GM23248 (cell line): ENCODE results near the gene NLK. TPM values are rescaled to one million over a fixed set of nuclear protein-coding genes. Genes with fewer than 3 reads are reported as not detected.

Experiments
- DNase-seq: peaks from one replicate; pipeline ENCODE4 v3.0.0-alpha.2; 2015
- H2AFZ ChIP-seq: fragments of 200-600 bp; sonication (generic); 2 replicates; pipeline ENCODE4 v1.6.1; 2016; ENCODE audit warnings: antibody characterized with exemption
- H3F3A ChIP-seq: fragments of 200-600 bp; sonication (generic); 2 replicates; pipeline ENCODE4 v1.6.1; 2016; ENCODE audit warnings: mild to moderate bottlenecking, antibody characterized with exemption, mixed run types; ENCODE audit not compliant: insufficient read depth
- H3K27ac ChIP-seq: fragments of 200-600 bp; sonication (generic); 2 replicates; pipeline ENCODE4 v1.5.1; 2016; ENCODE audit warnings: mild to moderate bottlenecking
- H3K27me3 ChIP-seq: fragments of 200-600 bp; sonication (generic); replicated peaks from 2 replicates; pipeline ENCODE4 v1.6.1; 2016; ENCODE audit warnings: mild to moderate bottlenecking; ENCODE audit not compliant: insufficient read depth
- H3K36me3 ChIP-seq: fragments of 200-600 bp; sonication (generic); 2 replicates; pipeline ENCODE4 v1.6.1; 2016; ENCODE audit warnings: low read depth, mild to moderate bottlenecking
- H3K4me1 ChIP-seq: fragments of 200-600 bp; sonication (generic); 2 replicates; pipeline ENCODE4 v1.6.1; 2016; ENCODE audit warnings: mild to moderate bottlenecking; ENCODE audit not compliant: insufficient read depth
- H3K4me2 ChIP-seq: fragments of 200-600 bp; sonication (generic); one replicate; pipeline ENCODE4 v1.6.1; 2016; ENCODE audit warnings: mild to moderate bottlenecking; ENCODE audit not compliant: unreplicated experiment
- H3K4me3 ChIP-seq: fragments of 200-600 bp; sonication (generic); 2 replicates; pipeline ENCODE4 v1.5.1; 2016; ENCODE audit warnings: mild to moderate bottlenecking
- H3K79me2 ChIP-seq: fragments of 200-600 bp; sonication (generic); 2 replicates; pipeline ENCODE4 v1.6.1; 2016; ENCODE audit warnings: mild to moderate bottlenecking; ENCODE audit not compliant: insufficient read depth
- H3K9ac ChIP-seq: fragments of 200-600 bp; sonication (generic); 2 replicates; pipeline ENCODE4 v1.6.1; 2016; ENCODE audit warnings: mild to moderate bottlenecking
- H3K9me2 ChIP-seq: fragments of 200-600 bp; sonication (generic); 2 replicates; pipeline ENCODE4 v1.6.1; 2016; ENCODE audit warnings: mixed run types, mild to moderate bottlenecking, moderate library complexity; ENCODE audit not compliant: insufficient read depth
- H3K9me3 ChIP-seq: fragments of 200-600 bp; sonication (generic); one replicate; pipeline ENCODE4 v1.6.1; 2017; ENCODE audit warnings: low read depth
- H4K20me1 ChIP-seq: fragments of 200-600 bp; sonication (generic); 2 replicates; pipeline ENCODE4 v1.6.0; 2016; ENCODE audit not compliant: insufficient read depth
- EZH2 ChIP-seq: fragments of 200-600 bp; sonication (generic); IDR thresholded peaks from 2 replicates; pipeline ENCODE4 v1.6.1; 2018; ENCODE audit warnings: antibody characterized with exemption, mild to moderate bottlenecking; ENCODE audit not compliant: insufficient read depth, poor library complexity, severe bottlenecking
- EZH2phosphoT487 ChIP-seq: fragments of 200-600 bp; sonication (generic); IDR thresholded peaks from 2 replicates; pipeline ENCODE4 v1.6.1; 2018; ENCODE audit warnings: antibody characterized with exemption, moderate library complexity, mild to moderate bottlenecking, low read depth; ENCODE audit not compliant: insufficient read depth
- WGBS, 2 experiments: methylation state at CpG; one replicate each; pipeline ENCODE4 v1.1.6; 2015 to 2017; ENCODE audit warnings: low lambda C conversion rate in 2 of 2, low coverage in 1 of 2; ENCODE audit errors: missing lambda C conversion rate in 2 of 2; 5-methylcytosine and 5-hydroxymethylcytosine counted together
- in situ Hi-C: fragments of 300-500 bp; cut with MboI; formaldehyde crosslinking; loops from 2 replicates; pipeline ENCODE4 v1.15.0; 2020
- polyA plus RNA-seq: library from polyadenylated mRNA; unstranded; fragments of >200 nt; fragmentation: Nextera tagmentation; extraction: Ambion mirVana; gene quantifications from 2 replicates; pipeline ENCODE4 v1.2.1, GENCODE V29; 2016
- total RNA-seq: library from RNA; depleted of rRNA; stranded (reverse); fragments of >200 nt; shearing (Covaris generic); gene quantifications from 2 replicates; pipeline ENCODE4 v1.2.3, GENCODE V29; 2014

NLK gene
- total and polyA plus RNA-seq, 2 experiments from 2014 or later: 3.8 to 17.6 TPM

DNA sequence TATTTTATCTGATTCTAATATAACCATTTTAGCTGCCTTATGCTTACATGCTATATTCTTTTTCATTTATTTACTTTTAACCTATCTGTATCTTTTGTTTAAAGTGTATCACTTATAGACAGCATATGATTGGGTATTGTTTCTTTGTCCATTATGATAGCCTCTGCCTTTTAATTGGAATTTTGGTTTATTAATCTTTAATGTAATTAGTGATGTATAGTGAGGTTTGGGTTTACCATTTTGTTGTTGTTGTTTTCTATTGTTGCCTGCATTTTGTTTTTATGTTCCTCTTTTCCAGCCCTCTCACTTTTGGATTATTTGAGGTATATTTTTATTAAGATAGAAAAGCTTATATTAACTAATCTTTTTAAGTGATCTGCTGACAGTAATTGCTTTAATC lies 59.4 kb downstream of the NLK start:
- Histone ChIP-seq H3F3A (no peaks in the 10 kb centered on the region), H3K4me2 (no peak overlapping the region), H2AFZ (no peak overlapping the region), H3K9me3 (no peaks in the 10 kb centered on the region), H3K9me2 (no peaks in the 10 kb centered on the region), H3K4me1 (no peaks in the 10 kb centered on the region), H3K36me3 (no peaks in the 10 kb centered on the region; the same call in 1 of the 2 replicates), H3K79me2 (peaks cover 97% of the 10 kb centered on the region), H3K4me3 (no peak overlapping the region), H3K27ac (no peak overlapping the region), H3K27me3 (no peaks in the 10 kb centered on the region), H3K9ac (no peak overlapping the region), H4K20me1 (peaks cover 11% of the 10 kb centered on the region; the same call in 1 of the 2 replicates)
- TF ChIP-seq EZH2 (no peak), EZH2phosphoT487 (no peak)
- in situ Hi-C loops: no loop called here
- no peak for DNase-seq

- no peak overlapping the region for H3K9ac ChIP-seq
- no peaks in the 10 kb centered on the region for H3F3A ChIP-seq
- no peaks in the 10 kb centered on the region; the same call in 1 of the 2 replicates for H3K36me3 ChIP-seq
- DNase-seq: no peak
- 95% methylated on average over 1 of the region's 1 CpG for WGBS, 2 experiments
- no peak overlapping the region for H3K27ac ChIP-seq
- no peaks in the 10 kb centered on the region for H3K4me1 ChIP-seq
- TF ChIP-seq EZH2: no peak
- TF ChIP-seq EZH2phosphoT487: no peak
- no peaks in the 10 kb centered on the region for H3K9me3 ChIP-seq
- in situ Hi-C loops: no loop called here
- H3K79me2 ChIP-seq: peaks cover 100% of the 10 kb centered on the region
- H3K4me3 ChIP-seq: no peak overlapping the region
- H2AFZ ChIP-seq: no peak overlapping the region
- no peak overlapping the region for H3K4me2 ChIP-seq
- H4K20me1 ChIP-seq: peaks cover 7% of the 10 kb centered on the region; the same call in 1 of the 2 replicates
- H3K27me3 ChIP-seq: no peaks in the 10 kb centered on the region
- no peaks in the 10 kb centered on the region for H3K9me2 ChIP-seq
Measured at GRCh38 chr17:28105501-28105900, 63.0 kb downstream of the NLK start.

DNA sequence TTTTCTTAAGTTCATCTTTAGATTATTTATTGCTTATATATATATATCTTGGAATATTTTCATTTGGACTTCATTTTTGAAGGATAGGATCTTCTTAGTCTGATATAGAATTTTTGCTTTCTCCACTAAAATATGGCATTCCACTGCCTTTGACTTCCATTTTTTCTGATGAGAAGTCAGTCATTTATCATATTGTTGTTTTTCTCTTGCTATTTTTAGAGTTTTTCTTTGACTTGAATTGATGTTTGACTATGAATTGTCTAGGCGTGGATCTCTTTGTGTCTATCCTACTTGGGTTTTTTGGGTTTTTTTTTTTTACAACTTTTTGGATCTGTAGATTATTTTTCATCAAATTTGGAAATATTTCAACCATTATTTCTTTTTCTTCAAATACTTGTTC lies 67.7 kb downstream of the NLK start:
- Histone ChIP-seq H3K9me2 (no peaks in the 10 kb centered on the region), H3K4me1 (peaks cover 20% of the 10 kb centered on the region), H4K20me1 (no peaks in the 10 kb centered on the region), H3K4me2 (no peak overlapping the region), H3K27me3 (no peaks in the 10 kb centered on the region), H3K27ac (no peak overlapping the region), H2AFZ (no peak overlapping the region), H3K9ac (no peak overlapping the region), H3F3A (peaks cover 20% of the 10 kb centered on the region), H3K36me3 (no peaks in the 10 kb centered on the region), H3K4me3 (no peak overlapping the region), H3K79me2 (peaks cover 92% of the 10 kb centered on the region), H3K9me3 (no peaks in the 10 kb centered on the region)
- WGBS, 2 experiments: 91 to 100% methylated on average over 1 of the region's 1 CpG
- in situ Hi-C loops: no loop called here
- no peak for TF ChIP-seq EZH2phosphoT487
- no peak for DNase-seq

GRCh38 chr17:28112181-28112580 lies 69.7 kb downstream of the NLK start:
- WGBS, 2 experiments: 5 to 14% methylated on average over 1 of the region's 1 CpG
- Histone ChIP-seq H3K79me2 (peaks cover 91% of the 10 kb centered on the region), H3K9ac (0 out of 2 replicates have a peak overlapping the region, but pooled peaks have one; percentile 5), H4K20me1 (no peaks in the 10 kb centered on the region), H3K4me2 (peak overlapping the region; percentile 75), H2AFZ (peak overlapping the region; percentile 40), H3K27ac (peak overlapping the region; percentile 33; the same call in 1 of the 2 replicates), H3K9me2 (no peaks in the 10 kb centered on the region), H3F3A (peaks cover 20% of the 10 kb centered on the region), H3K36me3 (no peaks in the 10 kb centered on the region), H3K4me1 (peaks cover 20% of the 10 kb centered on the region), H3K27me3 (no peaks in the 10 kb centered on the region), H3K4me3 (peak overlapping the region; percentile 42), H3K9me3 (no peaks in the 10 kb centered on the region)
- in situ Hi-C loops: no loop called here
- TF ChIP-seq EZH2: no peak
- no peak for TF ChIP-seq EZH2phosphoT487
- DNase-seq: peak; percentile 35

- peak; percentile 48 for DNase-seq
- Histone ChIP-seq H3K36me3 (no peaks in the 10 kb centered on the region), H3K27me3 (no peaks in the 10 kb centered on the region), H3K9me2 (no peaks in the 10 kb centered on the region), H3K9me3 (no peaks in the 10 kb centered on the region), H3F3A (peaks cover 20% of the 10 kb centered on the region), H3K4me3 (peak overlapping the region; percentile 42), H3K4me2 (peak overlapping the region; percentile 75), H2AFZ (peak overlapping the region; percentile 40), H4K20me1 (no peaks in the 10 kb centered on the region), H3K9ac (0 out of 2 replicates have a peak overlapping the region, but pooled peaks have one; percentile 5), H3K4me1 (peaks cover 20% of the 10 kb centered on the region), H3K79me2 (peaks cover 91% of the 10 kb centered on the region), H3K27ac (peak overlapping the region; percentile 33)
- 8 to 10% methylated on average over 2 of the region's 2 CpGs for WGBS, 2 experiments
- no peak for TF ChIP-seq EZH2phosphoT487
- in situ Hi-C loops: no loop called here
Measured at GRCh38 chr17:28112606-28113005, 70.1 kb downstream of the NLK start.
